Measurements from ENCODE around the gene EIPR1.

The EIPR1 gene

GRCh38 chr2:3233877-3234276, 143.7 kb downstream of the EIPR1 start:
- no peak overlapping the region for H4K8ac ChIP-seq (ENCODE audit: low read depth, low read length)
- no peak overlapping the region for H3K18ac ChIP-seq (ENCODE audit: low read length)
- no peaks in the 10 kb centered on the region for H3K79me2 ChIP-seq (ENCODE audit: control insufficient read depth, insufficient read depth, low read length)
- no peak overlapping the region for H3K4ac ChIP-seq (ENCODE audit: low read depth, low read length)
- no CpG with 5 or more reads among the region's 2 CpGs for WGBS (ENCODE audit: extremely low coverage, insufficient coverage, low lambda C conversion rate)
- no peaks in the 10 kb centered on the region for H3K27me3 ChIP-seq (ENCODE audit: insufficient read depth, low read length, poor library complexity)
- no peak for DNase-seq
- H3K36me3 ChIP-seq (ENCODE audit: control insufficient read depth, insufficient read depth, low read length) = no peaks in the 10 kb centered on the region
- no peak overlapping the region for H3K4me3 ChIP-seq (ENCODE audit: low read length)
- no peak overlapping the region for H2AK5ac ChIP-seq (ENCODE audit: low read length)
- no peak overlapping the region for H3K27ac ChIP-seq (ENCODE audit: low read depth, low read length)
- no peak overlapping the region for H2BK120ac ChIP-seq (ENCODE audit: low read depth, low read length)
- no peak overlapping the region for H2BK5ac ChIP-seq (ENCODE audit: low read length)
- no peak overlapping the region for H3K56ac ChIP-seq (ENCODE audit: low read length)
- no peaks in the 10 kb centered on the region for H3K4me1 ChIP-seq (ENCODE audit: control insufficient read depth, low read depth, low read length)
- no peak overlapping the region for H4K5ac ChIP-seq (ENCODE audit: low read length)
- H3K23ac ChIP-seq (ENCODE audit: low read length) = no peak overlapping the region
- no peak overlapping the region for H3K4me2 ChIP-seq (ENCODE audit: low read length)
- H3K9ac ChIP-seq (ENCODE audit: low read length) = no peak overlapping the region
- H2BK15ac ChIP-seq (replicated peaks; ENCODE audit: low read depth) = no peak overlapping the region
- no peaks in the 10 kb centered on the region for H3K79me1 ChIP-seq (ENCODE audit: low read length)

- Histone ChIP-seq H3K23ac (ENCODE audit: low read length) (no peak overlapping the region), H2BK5ac (ENCODE audit: low read length) (no peak overlapping the region), H3K27me3 (ENCODE audit: insufficient read depth, low read length, poor library complexity) (no peaks in the 10 kb centered on the region), H4K5ac (ENCODE audit: low read length) (no peak overlapping the region), H4K8ac (ENCODE audit: low read depth, low read length) (no peak overlapping the region), H3K79me2 (ENCODE audit: control insufficient read depth, insufficient read depth, low read length) (no peaks in the 10 kb centered on the region), H3K4me3 (ENCODE audit: low read length) (no peak overlapping the region), H3K36me3 (ENCODE audit: control insufficient read depth, insufficient read depth, low read length) (no peaks in the 10 kb centered on the region), H3K9ac (ENCODE audit: low read length) (no peak overlapping the region), H3K4me2 (ENCODE audit: low read length) (no peak overlapping the region), H2BK120ac (ENCODE audit: low read depth, low read length) (no peak overlapping the region), H3K4ac (ENCODE audit: low read depth, low read length) (no peak overlapping the region), H2BK15ac (replicated peaks; ENCODE audit: low read depth) (no peak overlapping the region), H3K79me1 (ENCODE audit: low read length) (no peaks in the 10 kb centered on the region), H3K18ac (ENCODE audit: low read length) (no peak overlapping the region), H3K27ac (ENCODE audit: low read depth, low read length) (no peak overlapping the region), H3K4me1 (ENCODE audit: control insufficient read depth, low read depth, low read length) (no peaks in the 10 kb centered on the region), H2AK5ac (ENCODE audit: low read length) (no peak overlapping the region), H3K56ac (ENCODE audit: low read length) (no peak overlapping the region)
- DNase-seq = no peak
- no CpG with 5 or more reads among the region's 3 CpGs for WGBS (ENCODE audit: extremely low coverage, insufficient coverage, low lambda C conversion rate)
Observed at GRCh38 chr2:3229221-3229620, 148.4 kb downstream of the EIPR1 start.

- no peak overlapping the region for H3K18ac ChIP-seq (ENCODE audit: low read length)
- H2AK5ac ChIP-seq (ENCODE audit: low read length) = no peak overlapping the region
- no peak overlapping the region for H3K4ac ChIP-seq (ENCODE audit: low read depth, low read length)
- no peak overlapping the region for H2BK120ac ChIP-seq (ENCODE audit: low read depth, low read length)
- H3K79me1 ChIP-seq (ENCODE audit: low read length) = no peaks in the 10 kb centered on the region
- H3K23ac ChIP-seq (ENCODE audit: low read length) = no peak overlapping the region
- H3K4me2 ChIP-seq (ENCODE audit: low read length) = no peak overlapping the region
- no peak overlapping the region for H3K56ac ChIP-seq (ENCODE audit: low read length)
- DNase-seq = no peak
- WGBS (ENCODE audit: extremely low coverage, insufficient coverage, low lambda C conversion rate) = no CpG with 5 or more reads among the region's 9 CpGs
- no peak overlapping the region for H4K5ac ChIP-seq (ENCODE audit: low read length)
- H3K4me1 ChIP-seq (ENCODE audit: control insufficient read depth, low read depth, low read length) = no peaks in the 10 kb centered on the region
- no peak overlapping the region for H4K8ac ChIP-seq (ENCODE audit: low read depth, low read length)
- H3K79me2 ChIP-seq (ENCODE audit: control insufficient read depth, insufficient read depth, low read length) = no peaks in the 10 kb centered on the region
- no peaks in the 10 kb centered on the region for H3K27me3 ChIP-seq (ENCODE audit: insufficient read depth, low read length, poor library complexity)
- H3K36me3 ChIP-seq (ENCODE audit: control insufficient read depth, insufficient read depth, low read length) = no peaks in the 10 kb centered on the region
- no peak overlapping the region for H3K4me3 ChIP-seq (ENCODE audit: low read length)
- H2BK5ac ChIP-seq (ENCODE audit: low read length) = no peak overlapping the region
- no peak overlapping the region for H3K9ac ChIP-seq (ENCODE audit: low read length)
- H3K27ac ChIP-seq (ENCODE audit: low read depth, low read length) = no peak overlapping the region
- no peak overlapping the region for H2BK15ac ChIP-seq (replicated peaks; ENCODE audit: low read depth)
Observed at GRCh38 chr2:3224681-3225080, 152.9 kb downstream of the EIPR1 start.

GRCh38 chr2:3223080-3223923, 154.3 kb downstream of the EIPR1 start:
- no CpG with 5 or more reads among the region's 18 CpGs for WGBS (ENCODE audit: extremely low coverage, insufficient coverage, low lambda C conversion rate)
- no peak overlapping the region for H3K4me3 ChIP-seq (ENCODE audit: low read length)
- no peak overlapping the region for H3K56ac ChIP-seq (ENCODE audit: low read length)
- no peaks in the 10 kb centered on the region for H3K27me3 ChIP-seq (ENCODE audit: insufficient read depth, low read length, poor library complexity)
- H3K36me3 ChIP-seq (ENCODE audit: control insufficient read depth, insufficient read depth, low read length) = no peaks in the 10 kb centered on the region
- no peak overlapping the region for H2AK5ac ChIP-seq (ENCODE audit: low read length)
- H2BK15ac ChIP-seq (replicated peaks; ENCODE audit: low read depth) = no peak overlapping the region
- H4K8ac ChIP-seq (ENCODE audit: low read depth, low read length) = no peak overlapping the region
- H3K79me2 ChIP-seq (ENCODE audit: control insufficient read depth, insufficient read depth, low read length) = no peaks in the 10 kb centered on the region
- H3K18ac ChIP-seq (ENCODE audit: low read length) = no peak overlapping the region
- no peak overlapping the region for H2BK120ac ChIP-seq (ENCODE audit: low read depth, low read length)
- no peak overlapping the region for H3K4me2 ChIP-seq (ENCODE audit: low read length)
- no peaks in the 10 kb centered on the region for H3K4me1 ChIP-seq (ENCODE audit: control insufficient read depth, low read depth, low read length)
- H3K79me1 ChIP-seq (ENCODE audit: low read length) = no peaks in the 10 kb centered on the region
- no peak for DNase-seq
- H3K23ac ChIP-seq (ENCODE audit: low read length) = no peak overlapping the region
- H3K4ac ChIP-seq (ENCODE audit: low read depth, low read length) = no peak overlapping the region
- H2BK5ac ChIP-seq (ENCODE audit: low read length) = no peak overlapping the region
- no peak overlapping the region for H3K9ac ChIP-seq (ENCODE audit: low read length)
- no peak overlapping the region for H3K27ac ChIP-seq (ENCODE audit: low read depth, low read length)
- H4K5ac ChIP-seq (ENCODE audit: low read length) = no peak overlapping the region

GRCh38 chr2:3222636-3223035, 155.0 kb downstream of the EIPR1 start:
- Histone ChIP-seq H2AK5ac (ENCODE audit: low read length) (no peak overlapping the region), H2BK5ac (ENCODE audit: low read length) (no peak overlapping the region), H3K79me2 (ENCODE audit: control insufficient read depth, insufficient read depth, low read length) (no peaks in the 10 kb centered on the region), H3K27ac (ENCODE audit: low read depth, low read length) (no peak overlapping the region), H3K56ac (ENCODE audit: low read length) (no peak overlapping the region), H3K23ac (ENCODE audit: low read length) (no peak overlapping the region), H2BK15ac (replicated peaks; ENCODE audit: low read depth) (no peak overlapping the region), H3K4ac (ENCODE audit: low read depth, low read length) (no peak overlapping the region), H3K27me3 (ENCODE audit: insufficient read depth, low read length, poor library complexity) (no peaks in the 10 kb centered on the region), H3K79me1 (ENCODE audit: low read length) (no peaks in the 10 kb centered on the region), H4K5ac (ENCODE audit: low read length) (no peak overlapping the region), H3K4me1 (ENCODE audit: control insufficient read depth, low read depth, low read length) (no peaks in the 10 kb centered on the region), H3K18ac (ENCODE audit: low read length) (no peak overlapping the region), H3K4me2 (ENCODE audit: low read length) (no peak overlapping the region), H4K8ac (ENCODE audit: low read depth, low read length) (no peak overlapping the region), H2BK120ac (ENCODE audit: low read depth, low read length) (no peak overlapping the region), H3K4me3 (ENCODE audit: low read length) (no peak overlapping the region), H3K36me3 (ENCODE audit: control insufficient read depth, insufficient read depth, low read length) (no peaks in the 10 kb centered on the region), H3K9ac (ENCODE audit: low read length) (no peak overlapping the region)
- DNase-seq = peak; percentile 46
- no CpG with 5 or more reads among the region's 9 CpGs for WGBS (ENCODE audit: extremely low coverage, insufficient coverage, low lambda C conversion rate)

- no peaks in the 10 kb centered on the region for H3K79me1 ChIP-seq (ENCODE audit: low read length)
- no peak overlapping the region for H2AK5ac ChIP-seq (ENCODE audit: low read length)
- H3K18ac ChIP-seq (ENCODE audit: low read length) = no peak overlapping the region
- H3K27ac ChIP-seq (ENCODE audit: low read depth, low read length) = no peak overlapping the region
- H3K56ac ChIP-seq (ENCODE audit: low read length) = no peak overlapping the region
- H3K36me3 ChIP-seq (ENCODE audit: control insufficient read depth, insufficient read depth, low read length) = no peaks in the 10 kb centered on the region
- H3K4ac ChIP-seq (ENCODE audit: low read depth, low read length) = no peak overlapping the region
- H2BK15ac ChIP-seq (replicated peaks; ENCODE audit: low read depth) = no peak overlapping the region
- H2BK120ac ChIP-seq (ENCODE audit: low read depth, low read length) = no peak overlapping the region
- no peak overlapping the region for H2BK5ac ChIP-seq (ENCODE audit: low read length)
- H3K27me3 ChIP-seq (ENCODE audit: insufficient read depth, low read length, poor library complexity) = no peaks in the 10 kb centered on the region
- no peak overlapping the region for H3K23ac ChIP-seq (ENCODE audit: low read length)
- no peak overlapping the region for H4K5ac ChIP-seq (ENCODE audit: low read length)
- no peaks in the 10 kb centered on the region for H3K4me1 ChIP-seq (ENCODE audit: control insufficient read depth, low read depth, low read length)
- no peak overlapping the region for H3K4me2 ChIP-seq (ENCODE audit: low read length)
- no peaks in the 10 kb centered on the region for H3K79me2 ChIP-seq (ENCODE audit: control insufficient read depth, insufficient read depth, low read length)
- H3K4me3 ChIP-seq (ENCODE audit: low read length) = no peak overlapping the region
- DNase-seq = no peak
- no peak overlapping the region for H4K8ac ChIP-seq (ENCODE audit: low read depth, low read length)
- WGBS (ENCODE audit: extremely low coverage, insufficient coverage, low lambda C conversion rate) = no CpG with 5 or more reads among the region's 4 CpGs
- no peak overlapping the region for H3K9ac ChIP-seq (ENCODE audit: low read length)
Observed at GRCh38 chr2:3219536-3219935, 158.1 kb downstream of the EIPR1 start.

Data from mesendoderm (in vitro differentiated cells).